Loucy (cell line): ENCODE results near the gene PPIA.

Source experiments
- H2AFZ ChIP-seq: fragments of 200-600 bp; sonication (generic); 2 replicates; pipeline ENCODE4 v1.6.0; 2016; ENCODE audit warnings: antibody characterized with exemption, mild to moderate bottlenecking, low read length, moderate library complexity
- H3F3A ChIP-seq: fragments of 200-600 bp; 2 replicates; pipeline ENCODE4 v1.6.0; 2016; ENCODE audit warnings: antibody characterized with exemption, low read depth, mild to moderate bottlenecking
- H3K27me3 ChIP-seq: fragments of 200-600 bp; sonication (generic); 2 replicates; pipeline ENCODE4 v1.6.1; 2014; ENCODE audit warnings: low read length, mild to moderate bottlenecking; ENCODE audit not compliant: insufficient read depth, poor library complexity, severe bottlenecking
- H3K36me3 ChIP-seq: fragments of 200-600 bp; sonication (generic); 2 replicates; pipeline ENCODE4 v1.6.1; 2016; ENCODE audit warnings: low read length; ENCODE audit not compliant: insufficient read depth
- H3K4me1 ChIP-seq: fragments of 200-600 bp; sonication (generic); 2 replicates; pipeline ENCODE4 v1.5.1; 2014; ENCODE audit warnings: low read length, mild to moderate bottlenecking; ENCODE audit not compliant: insufficient read depth, poor library complexity, severe bottlenecking
- H3K4me2 ChIP-seq: fragments of 200-600 bp; sonication (generic); 2 replicates; pipeline ENCODE4 v1.6.0; 2014; ENCODE audit warnings: antibody characterized with exemption, low read length, low read depth, mild to moderate bottlenecking; ENCODE audit not compliant: poor library complexity, severe bottlenecking
- H3K4me3 ChIP-seq: fragments of 200-600 bp; sonication (generic); 2 replicates; pipeline ENCODE4 v1.5.1; 2014; ENCODE audit warnings: low read length, mild to moderate bottlenecking, mixed read lengths; ENCODE audit not compliant: poor library complexity, severe bottlenecking
- H3K79me2 ChIP-seq: fragments of 200-600 bp; sonication (generic); 2 replicates; pipeline ENCODE4 v1.6.1; 2014; ENCODE audit warnings: low read length; ENCODE audit not compliant: insufficient read depth
- H3K9ac ChIP-seq: fragments of 200-600 bp; sonication (generic); 2 replicates; pipeline ENCODE4 v1.6.0; 2014; ENCODE audit warnings: mild to moderate bottlenecking, low read depth, low read length, moderate library complexity; ENCODE audit not compliant: poor library complexity, severe bottlenecking
- H3K9me2 ChIP-seq: fragments of 200-600 bp; sonication (generic); replicated peaks from 2 replicates; pipeline ENCODE4 v1.6.1; 2016; ENCODE audit warnings: low read depth, low read length, mixed read lengths
- H3K9me3 ChIP-seq: fragments of 200-600 bp; sonication (generic); 2 replicates; pipeline ENCODE4 v1.6.1; 2014; ENCODE audit warnings: mild to moderate bottlenecking, antibody characterized with exemption, low read length, low read depth; ENCODE audit not compliant: insufficient read depth
- H4K20me1 ChIP-seq: fragments of 200-600 bp; sonication (generic); 2 replicates; pipeline ENCODE4 v1.6.0; 2014; ENCODE audit warnings: antibody characterized with exemption, low read length, mild to moderate bottlenecking; ENCODE audit not compliant: insufficient read depth, poor library complexity, severe bottlenecking
- EZH2phosphoT487 ChIP-seq: fragments of 200-600 bp; IDR thresholded peaks from 2 replicates; pipeline ENCODE4 v1.6.1; 2018; ENCODE audit warnings: antibody characterized with exemption, mild to moderate bottlenecking, moderate library complexity, borderline replicate concordance
- TF ChIP-seq, protein P1 (sequence below): fragments of 200-600 bp; sonication (generic); conservative IDR thresholded peaks from 2 replicates; pipeline ENCODE4 v1.5.1; 2014; ENCODE audit warnings: mild to moderate bottlenecking, antibody characterized with exemption, low read length

The PPIA gene

DNA sequence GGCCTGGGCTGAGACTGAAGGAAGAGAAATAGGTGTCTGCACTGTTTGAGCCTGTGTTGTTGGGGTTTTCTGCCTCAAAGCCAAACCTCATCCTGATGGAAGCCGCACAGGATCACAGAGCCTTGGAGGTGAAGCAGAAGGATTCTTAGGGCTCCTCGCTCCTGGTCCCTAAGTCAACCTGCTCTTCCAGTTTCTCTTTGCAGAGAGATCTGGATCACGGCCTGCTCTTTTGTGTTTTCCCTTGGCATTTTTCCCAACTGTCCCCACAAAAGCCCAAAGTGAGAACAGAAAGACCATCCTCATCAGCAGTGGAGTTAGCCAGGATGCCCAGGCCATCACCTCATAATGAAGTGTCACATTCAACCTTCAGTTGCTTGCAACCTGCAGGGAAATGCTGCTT lies 20.3 kb upstream of the PPIA start:
- no peaks in the 10 kb centered on the region for H3K36me3 ChIP-seq
- no peaks in the 10 kb centered on the region for H3F3A ChIP-seq
- H3K4me1 ChIP-seq: no peaks in the 10 kb centered on the region
- H3K9me3 ChIP-seq: no peaks in the 10 kb centered on the region
- H4K20me1 ChIP-seq: no peaks in the 10 kb centered on the region
- no peaks in the 10 kb centered on the region for H3K9me2 ChIP-seq
- no peak overlapping the region for H2AFZ ChIP-seq
- H3K27me3 ChIP-seq: no peaks in the 10 kb centered on the region
- no peak overlapping the region for H3K4me3 ChIP-seq
- no peaks in the 10 kb centered on the region for H3K79me2 ChIP-seq
- H3K4me2 ChIP-seq: no peak overlapping the region
- TF ChIP-seq, protein P1, sequence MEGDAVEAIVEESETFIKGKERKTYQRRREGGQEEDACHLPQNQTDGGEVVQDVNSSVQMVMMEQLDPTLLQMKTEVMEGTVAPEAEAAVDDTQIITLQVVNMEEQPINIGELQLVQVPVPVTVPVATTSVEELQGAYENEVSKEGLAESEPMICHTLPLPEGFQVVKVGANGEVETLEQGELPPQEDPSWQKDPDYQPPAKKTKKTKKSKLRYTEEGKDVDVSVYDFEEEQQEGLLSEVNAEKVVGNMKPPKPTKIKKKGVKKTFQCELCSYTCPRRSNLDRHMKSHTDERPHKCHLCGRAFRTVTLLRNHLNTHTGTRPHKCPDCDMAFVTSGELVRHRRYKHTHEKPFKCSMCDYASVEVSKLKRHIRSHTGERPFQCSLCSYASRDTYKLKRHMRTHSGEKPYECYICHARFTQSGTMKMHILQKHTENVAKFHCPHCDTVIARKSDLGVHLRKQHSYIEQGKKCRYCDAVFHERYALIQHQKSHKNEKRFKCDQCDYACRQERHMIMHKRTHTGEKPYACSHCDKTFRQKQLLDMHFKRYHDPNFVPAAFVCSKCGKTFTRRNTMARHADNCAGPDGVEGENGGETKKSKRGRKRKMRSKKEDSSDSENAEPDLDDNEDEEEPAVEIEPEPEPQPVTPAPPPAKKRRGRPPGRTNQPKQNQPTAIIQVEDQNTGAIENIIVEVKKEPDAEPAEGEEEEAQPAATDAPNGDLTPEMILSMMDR: no peak
- no peak for TF ChIP-seq EZH2phosphoT487
- no peak overlapping the region for H3K9ac ChIP-seq

DNA sequence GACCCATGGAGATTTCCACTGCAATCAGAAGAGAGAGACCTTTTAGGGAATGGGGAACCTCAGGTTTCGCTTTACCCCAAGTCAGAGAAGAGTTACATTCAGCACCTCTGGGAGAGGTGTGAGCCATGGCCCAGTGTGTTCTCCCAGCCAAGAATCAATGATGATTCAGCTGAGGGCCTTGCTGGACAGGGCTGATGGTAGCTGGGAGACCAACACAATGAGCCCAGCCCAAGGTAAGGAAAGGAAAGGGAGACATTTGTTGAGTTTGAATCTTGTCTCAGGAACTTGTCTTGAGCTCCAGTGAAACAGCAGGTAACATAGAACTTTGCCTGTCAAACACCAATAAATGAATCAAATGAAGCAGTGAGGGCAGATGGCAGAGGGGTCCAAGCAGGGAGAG lies 14.0 kb upstream of the PPIA start:
- Histone ChIP-seq H2AFZ (no peak overlapping the region), H3K27me3 (no peaks in the 10 kb centered on the region), H3K4me2 (no peak overlapping the region), H3K79me2 (no peaks in the 10 kb centered on the region), H3F3A (no peaks in the 10 kb centered on the region), H3K4me1 (no peaks in the 10 kb centered on the region), H3K9me3 (peaks cover 2% of the 10 kb centered on the region; the same call in 1 of the 2 replicates), H3K4me3 (no peak overlapping the region), H3K9ac (no peak overlapping the region), H3K9me2 (no peaks in the 10 kb centered on the region), H3K36me3 (no peaks in the 10 kb centered on the region), H4K20me1 (no peaks in the 10 kb centered on the region)
- no peak for TF ChIP-seq EZH2phosphoT487
- TF ChIP-seq, protein P1: no peak

DNA sequence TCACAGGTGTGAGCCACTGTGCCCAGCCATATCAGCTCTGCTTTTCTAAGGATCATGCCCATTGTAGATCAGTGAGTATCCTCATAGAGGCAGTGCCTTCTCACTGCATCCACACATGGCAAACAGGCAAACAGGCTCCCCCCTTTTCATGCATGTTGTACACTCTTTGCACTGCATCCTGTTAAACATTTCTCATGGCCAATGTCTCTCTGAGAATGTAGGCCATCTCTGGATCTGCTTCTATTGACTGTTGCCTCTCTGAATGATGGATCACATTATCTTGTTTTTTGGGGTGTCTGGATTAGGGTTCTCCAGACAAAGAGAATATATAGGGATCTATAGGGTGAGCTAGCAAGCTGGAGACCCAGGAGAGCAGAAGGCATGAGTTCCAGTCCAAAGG lies 13.1 kb upstream of the PPIA start:
- Histone ChIP-seq H3K79me2 (no peaks in the 10 kb centered on the region), H3K9ac (no peak overlapping the region), H3K27me3 (no peaks in the 10 kb centered on the region), H3K9me2 (no peaks in the 10 kb centered on the region), H3K9me3 (peaks cover 2% of the 10 kb centered on the region; the same call in 1 of the 2 replicates), H3K4me1 (no peaks in the 10 kb centered on the region), H3F3A (no peaks in the 10 kb centered on the region), H4K20me1 (no peaks in the 10 kb centered on the region), H3K4me2 (no peak overlapping the region), H3K36me3 (no peaks in the 10 kb centered on the region), H3K4me3 (no peak overlapping the region), H2AFZ (no peak overlapping the region)
- TF ChIP-seq EZH2phosphoT487: no peak
- TF ChIP-seq, protein P1: no peak
